ENCODE measurements around the gene ZNF831. TPM values are rescaled to one million over a fixed set of nuclear protein-coding genes. Genes with fewer than 3 reads are reported as not detected.

ZNF831 gene
- total RNA-seq, 1 donor: not detected

DNA sequence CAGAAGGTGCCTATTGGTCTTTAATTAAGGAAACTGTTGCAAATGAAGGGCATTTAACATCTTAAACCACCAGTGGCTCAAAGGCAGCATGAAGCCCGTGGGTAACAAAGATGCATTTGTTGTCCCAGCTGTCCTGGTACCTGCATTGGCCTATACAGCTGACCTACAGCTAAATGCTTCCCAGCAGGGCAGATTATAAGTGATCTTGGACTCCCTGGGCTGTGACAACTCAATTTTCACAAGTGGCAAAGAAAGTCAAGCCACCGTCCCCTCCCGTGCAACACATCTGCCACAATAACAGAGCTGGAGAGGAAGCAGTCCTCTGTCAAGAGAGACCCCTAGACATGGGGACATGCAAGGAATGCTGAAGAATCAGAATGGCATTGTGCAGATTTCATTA lies 105.2 kb downstream of the ZNF831 start:
- DNase-seq (ENCODE audit: low read depth): no peak
- TF ChIP-seq, protein P1, sequence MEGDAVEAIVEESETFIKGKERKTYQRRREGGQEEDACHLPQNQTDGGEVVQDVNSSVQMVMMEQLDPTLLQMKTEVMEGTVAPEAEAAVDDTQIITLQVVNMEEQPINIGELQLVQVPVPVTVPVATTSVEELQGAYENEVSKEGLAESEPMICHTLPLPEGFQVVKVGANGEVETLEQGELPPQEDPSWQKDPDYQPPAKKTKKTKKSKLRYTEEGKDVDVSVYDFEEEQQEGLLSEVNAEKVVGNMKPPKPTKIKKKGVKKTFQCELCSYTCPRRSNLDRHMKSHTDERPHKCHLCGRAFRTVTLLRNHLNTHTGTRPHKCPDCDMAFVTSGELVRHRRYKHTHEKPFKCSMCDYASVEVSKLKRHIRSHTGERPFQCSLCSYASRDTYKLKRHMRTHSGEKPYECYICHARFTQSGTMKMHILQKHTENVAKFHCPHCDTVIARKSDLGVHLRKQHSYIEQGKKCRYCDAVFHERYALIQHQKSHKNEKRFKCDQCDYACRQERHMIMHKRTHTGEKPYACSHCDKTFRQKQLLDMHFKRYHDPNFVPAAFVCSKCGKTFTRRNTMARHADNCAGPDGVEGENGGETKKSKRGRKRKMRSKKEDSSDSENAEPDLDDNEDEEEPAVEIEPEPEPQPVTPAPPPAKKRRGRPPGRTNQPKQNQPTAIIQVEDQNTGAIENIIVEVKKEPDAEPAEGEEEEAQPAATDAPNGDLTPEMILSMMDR (IDR thresholded peaks at IDR 0.05; ENCODE audit: insufficient read depth, low read depth, low read length): no peak
- no peak overlapping the region for H3K4me3 ChIP-seq (ENCODE audit: low read depth, low read length)

DNA sequence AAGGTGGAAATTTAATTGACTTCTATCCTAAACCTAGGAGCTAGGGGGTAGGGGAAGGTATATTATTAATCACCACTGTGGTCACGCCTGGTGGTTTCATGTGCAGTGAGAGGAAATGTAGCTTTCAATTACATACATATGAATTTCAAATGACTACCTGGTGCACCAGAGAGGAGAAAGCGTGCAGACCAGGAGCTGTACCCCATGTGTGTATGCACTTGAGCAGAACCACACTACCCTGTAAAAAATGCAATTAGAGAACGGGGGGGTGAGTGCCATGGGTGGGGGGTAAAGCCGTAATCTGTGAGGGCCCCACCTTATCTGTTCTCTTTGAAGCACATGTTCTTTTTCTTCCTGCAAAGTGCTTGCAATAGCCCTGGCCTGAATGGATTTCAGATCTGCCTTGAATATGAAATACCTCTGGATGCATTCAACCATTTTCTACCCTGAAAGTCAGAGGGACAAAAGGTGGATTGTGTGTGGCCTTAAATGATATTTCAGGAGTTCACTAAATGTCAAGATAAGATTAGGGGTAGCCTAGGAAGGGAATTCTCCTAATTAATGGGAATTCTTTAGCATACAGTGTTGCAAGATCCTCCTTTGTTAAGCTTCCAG lies 105.9 kb downstream of the ZNF831 start:
- no peak for DNase-seq (ENCODE audit: low read depth)
- TF ChIP-seq, protein P1 (IDR thresholded peaks at IDR 0.05; ENCODE audit: insufficient read depth, low read depth, low read length): no peak
- H3K4me3 ChIP-seq (ENCODE audit: low read depth, low read length): no peak overlapping the region

DNA sequence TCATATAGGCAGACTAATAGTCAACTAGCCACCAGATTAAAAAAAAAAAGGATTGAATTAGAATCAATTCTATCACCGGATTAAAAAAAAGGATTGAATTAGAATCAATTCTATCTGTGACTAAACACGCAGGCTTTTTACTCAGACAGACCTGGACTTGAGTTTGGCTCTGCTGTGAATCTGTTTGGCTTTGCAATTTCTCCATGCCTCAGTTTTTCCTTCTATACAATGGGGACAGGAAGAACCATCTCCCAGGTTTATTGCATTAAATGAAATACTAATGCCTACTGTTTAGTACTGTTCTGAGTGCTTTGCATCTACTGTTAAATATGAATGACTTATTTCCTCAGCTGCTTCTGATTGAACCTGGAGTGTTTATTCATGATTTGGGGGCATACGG lies 106.8 kb downstream of the ZNF831 start:
- H3K4me3 ChIP-seq (ENCODE audit: low read depth, low read length): no peak overlapping the region
- TF ChIP-seq, protein P1 (IDR thresholded peaks at IDR 0.05; ENCODE audit: insufficient read depth, low read depth, low read length): no peak
- no peak for DNase-seq (ENCODE audit: low read depth)

DNA sequence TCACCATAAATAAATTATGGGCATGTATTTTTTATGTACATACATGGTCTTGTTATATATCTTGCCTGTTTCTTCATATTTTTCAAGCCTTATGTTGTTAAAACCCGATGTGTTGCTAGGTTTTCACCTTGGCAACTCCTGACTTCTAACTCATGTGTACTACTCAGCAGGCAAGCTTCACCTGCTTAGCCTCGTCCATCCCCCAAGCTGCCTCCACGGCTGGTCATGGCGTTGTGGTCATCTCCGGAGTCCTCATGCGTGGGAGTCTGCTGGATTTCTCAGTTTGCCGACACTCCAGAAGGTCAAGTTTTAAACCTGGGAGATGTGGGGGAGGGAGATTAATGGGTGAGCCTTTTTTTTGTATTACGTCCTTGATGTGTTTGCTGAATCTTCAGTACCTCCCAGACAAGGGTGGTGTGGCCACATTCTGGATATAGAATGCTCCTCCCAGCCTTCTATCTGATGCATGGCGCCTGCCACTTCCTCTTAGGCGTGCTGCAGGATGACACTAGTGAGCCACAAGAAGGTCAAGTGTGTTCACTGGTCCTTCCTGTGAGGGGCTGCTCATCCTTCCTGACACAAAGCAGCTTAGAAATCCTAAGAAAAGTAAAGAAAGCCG lies 110.2 kb downstream of the ZNF831 start:
- TF ChIP-seq, protein P1 (IDR thresholded peaks at IDR 0.05; ENCODE audit: insufficient read depth, low read depth, low read length): no peak
- no peak for DNase-seq (ENCODE audit: low read depth)
- no peak overlapping the region for H3K4me3 ChIP-seq (ENCODE audit: low read depth, low read length)

DNA sequence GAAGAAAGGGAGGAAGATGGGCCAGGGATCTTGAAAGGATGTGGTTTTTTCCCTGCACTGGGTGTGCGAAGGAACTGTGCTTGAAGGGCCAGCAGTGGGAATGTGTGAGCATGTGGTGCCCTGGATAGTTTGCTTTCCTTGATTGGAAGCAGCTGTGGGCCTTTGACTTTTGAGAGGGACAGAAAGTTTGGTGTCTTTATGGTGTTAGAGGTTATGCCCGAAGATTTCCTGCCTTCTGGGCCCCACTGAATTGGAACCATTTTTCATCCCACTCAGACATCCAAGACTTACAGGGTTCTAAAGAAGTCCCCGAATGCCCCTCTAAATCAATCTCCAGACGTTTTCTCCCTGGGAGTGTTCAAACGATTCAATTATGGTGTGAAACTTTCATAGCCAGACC lies 113.3 kb downstream of the ZNF831 start:
- H3K4me3 ChIP-seq (ENCODE audit: low read depth, low read length): no peak overlapping the region
- TF ChIP-seq, protein P1 (IDR thresholded peaks at IDR 0.05; ENCODE audit: insufficient read depth, low read depth, low read length): no peak
- DNase-seq (ENCODE audit: low read depth): no peak

DNA sequence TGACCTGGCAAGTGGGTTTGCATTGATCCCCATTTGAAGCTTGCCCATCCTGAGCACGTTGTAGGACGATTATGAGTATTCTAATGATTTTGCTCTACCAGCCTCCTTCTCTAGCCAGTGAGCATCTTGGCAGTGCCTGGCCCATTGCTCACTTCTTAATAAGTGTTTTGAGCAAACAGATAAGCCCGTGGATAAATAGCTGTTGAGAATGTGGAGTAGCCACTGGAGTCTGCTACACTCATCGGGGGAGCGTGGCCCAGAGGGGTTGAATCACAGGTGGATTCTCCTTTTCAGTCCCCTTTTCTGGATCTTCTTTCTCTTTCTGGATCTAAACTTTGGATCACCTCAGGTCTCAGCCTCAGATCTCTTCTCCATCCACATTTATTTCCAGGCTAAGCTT lies 120.8 kb downstream of the ZNF831 start:
- TF ChIP-seq, protein P1 (IDR thresholded peaks at IDR 0.05; ENCODE audit: insufficient read depth, low read depth, low read length): no peak
- DNase-seq (ENCODE audit: low read depth): no peak
- H3K4me3 ChIP-seq (ENCODE audit: low read depth, low read length): no peak overlapping the region

DNA sequence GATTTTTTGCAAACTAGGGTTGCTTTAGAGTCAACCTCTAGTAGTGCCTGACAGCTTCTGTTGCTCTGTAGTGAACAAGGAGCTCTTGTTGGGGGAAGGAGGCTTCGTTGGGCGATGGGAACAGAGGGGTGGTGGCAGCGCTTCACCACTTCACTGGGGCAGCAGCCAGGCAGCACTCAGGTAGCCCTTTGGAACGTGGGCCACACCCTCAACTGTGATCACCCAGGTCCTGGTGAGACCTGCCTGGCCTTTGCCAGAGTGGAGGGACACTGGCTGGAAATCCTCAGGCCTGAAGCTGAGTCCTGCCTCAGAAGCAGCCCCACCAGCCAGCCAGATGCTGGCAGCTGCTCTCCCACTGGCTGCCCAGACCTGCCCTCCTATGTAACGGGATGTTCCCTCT lies 126.4 kb downstream of the ZNF831 start:
- H3K4me3 ChIP-seq (ENCODE audit: low read depth, low read length): no peak overlapping the region

More for the DNA sequence above, 126.4 kb downstream of the ZNF831 start:
- TF ChIP-seq, protein P1 (IDR thresholded peaks at IDR 0.05; ENCODE audit: insufficient read depth, low read depth, low read length): no peak
- DNase-seq (ENCODE audit: low read depth): no peak

All from fibroblast of villous mesenchyme (primary cell).